Fibroblast of skin of right biceps (primary cell): Measurements from ENCODE around the gene ARFGAP1.

ENCODE experiments used
- DNase-seq: peaks from one replicate; pipeline ENCODE4 v3.0.0-alpha.2; 2013

The ARFGAP1 gene

GRCh38 chr20:63310265-63310991, 37.8 kb downstream of the ARFGAP1 start:
- DNase-seq: peak; percentile 16

- DNase-seq: no peak
Observed at GRCh38 chr20:63311186-63311832, 38.7 kb downstream of the ARFGAP1 start.

GRCh38 chr20:63311833-63312243, 39.2 kb downstream of the ARFGAP1 start:
- DNase-seq: no peak

- DNase-seq: no peak
Observed at GRCh38 chr20:63312273-63312672, 39.7 kb downstream of the ARFGAP1 start.

- no peak for DNase-seq
Observed at GRCh38 chr20:63312690-63313348, 40.2 kb downstream of the ARFGAP1 start.

- no peak for DNase-seq
Observed at GRCh38 chr20:63313349-63314014, 40.9 kb downstream of the ARFGAP1 start.

- DNase-seq: no peak
Observed at GRCh38 chr20:63314015-63314471, 41.4 kb downstream of the ARFGAP1 start.

GRCh38 chr20:63314566-63315239, 42.1 kb downstream of the ARFGAP1 start:
- DNase-seq: no peak

GRCh38 chr20:63315240-63315689, 42.7 kb downstream of the ARFGAP1 start:
- DNase-seq: no peak

GRCh38 chr20:63315731-63316491, 43.3 kb downstream of the ARFGAP1 start:
- no peak for DNase-seq

GRCh38 chr20:63316502-63316921, 43.9 kb downstream of the ARFGAP1 start:
- no peak for DNase-seq

- no peak for DNase-seq
Observed at GRCh38 chr20:63317061-63317460, 44.4 kb downstream of the ARFGAP1 start.

GRCh38 chr20:63317601-63318291, 45.1 kb downstream of the ARFGAP1 start:
- DNase-seq: no peak

GRCh38 chr20:63318391-63319163, 46.0 kb downstream of the ARFGAP1 start:
- DNase-seq: no peak

- DNase-seq: no peak
Observed at GRCh38 chr20:63319164-63320040, 46.8 kb downstream of the ARFGAP1 start.

- no peak for DNase-seq
Observed at GRCh38 chr20:63320041-63320511, 47.5 kb downstream of the ARFGAP1 start.

GRCh38 chr20:63320616-63321147, 48.1 kb downstream of the ARFGAP1 start:
- DNase-seq: no peak

- peak; percentile 15 for DNase-seq
Observed at GRCh38 chr20:63321148-63321831, 48.7 kb downstream of the ARFGAP1 start.
